Measurements from ENCODE around the gene UBTD1. TPM values are rescaled to one million over a fixed set of nuclear protein-coding genes. Genes with fewer than 3 reads are reported as not detected.
"Not testable (repeated sequence)": the region's sequence is repeated elsewhere in the genome, so short reads cannot be mapped to it uniquely, and the experiment has no call there.

Gene UBTD1
- total RNA-seq, 2 donors from 2014 or later: 1.8 to 2.4 TPM

DNA sequence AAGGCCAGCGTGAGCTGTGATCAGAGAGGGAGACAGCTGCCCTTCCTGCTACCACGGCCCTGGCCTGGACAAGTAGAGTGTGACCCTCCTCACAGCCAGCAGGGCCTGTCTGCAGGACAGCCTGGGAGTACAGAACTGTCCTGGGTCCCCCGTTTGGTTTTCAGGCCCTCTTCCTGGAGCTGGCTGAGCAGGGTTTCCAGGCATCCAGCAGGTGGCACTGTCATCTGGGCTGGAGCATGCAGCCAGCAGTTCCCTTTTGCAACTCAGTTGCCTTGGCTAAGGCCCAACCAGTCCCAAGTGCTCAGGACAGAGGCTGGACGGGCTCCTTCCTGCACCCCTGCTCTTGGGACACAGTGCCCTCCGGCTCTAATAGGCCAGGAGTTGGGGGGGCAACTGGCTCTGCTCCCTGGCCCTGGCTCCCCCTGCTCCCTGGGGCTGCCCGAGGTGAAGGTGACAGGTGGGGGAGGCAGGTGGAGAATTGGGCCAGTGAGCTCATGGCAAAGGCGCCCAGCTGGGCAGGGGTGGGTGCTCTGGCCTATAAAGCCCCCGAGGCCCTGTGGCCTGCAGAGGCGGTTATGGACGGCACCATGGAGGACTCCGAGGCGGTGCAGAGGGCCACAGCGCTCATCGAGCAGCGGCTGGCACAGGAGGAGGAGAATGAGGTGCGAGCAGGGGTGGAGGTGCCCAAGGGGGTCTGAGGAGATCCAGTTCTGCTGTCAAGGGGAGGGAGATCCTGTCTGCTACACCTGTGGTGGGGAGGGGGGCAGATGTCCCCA is 73.7 kb downstream of the UBTD1 start, which contains the start of gene ANKRD2:
TSS of gene ANKRD2 (plus strand) at position 566 of the 776 bp plus-strand sequence. CDS start at position 576, 10 bp downstream.
- intact Hi-C loops (cut with DNase I, micrococcal nuclease): no loop called here
- ATAC-seq (peak; percentile 86), DNase-seq (peak; percentile 66 to 79)

DNA sequence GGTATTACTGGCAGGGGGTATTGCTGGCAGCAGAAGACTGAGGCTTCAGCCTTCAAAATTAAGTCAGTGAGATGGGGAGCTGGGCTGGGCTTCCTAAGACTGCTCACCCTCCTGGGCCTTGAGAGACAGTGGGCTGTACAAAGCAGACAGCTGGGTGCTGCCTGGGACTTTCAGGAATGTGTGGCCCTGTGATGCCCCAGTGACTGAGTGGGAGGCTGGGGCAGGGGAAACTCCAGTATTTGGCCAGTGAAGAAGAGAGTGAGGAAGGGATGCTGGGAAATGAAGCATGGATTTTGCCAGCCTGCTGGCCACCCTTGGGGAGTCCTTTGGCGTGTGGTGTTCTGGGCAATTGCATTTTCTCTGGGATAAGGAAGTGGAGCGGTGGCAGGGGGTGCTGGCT is 74.3 kb downstream of the UBTD1 start:
- no peak for DNase-seq
- no peak for ATAC-seq
- intact Hi-C loops (cut with DNase I, micrococcal nuclease): no loop called here

DNA sequence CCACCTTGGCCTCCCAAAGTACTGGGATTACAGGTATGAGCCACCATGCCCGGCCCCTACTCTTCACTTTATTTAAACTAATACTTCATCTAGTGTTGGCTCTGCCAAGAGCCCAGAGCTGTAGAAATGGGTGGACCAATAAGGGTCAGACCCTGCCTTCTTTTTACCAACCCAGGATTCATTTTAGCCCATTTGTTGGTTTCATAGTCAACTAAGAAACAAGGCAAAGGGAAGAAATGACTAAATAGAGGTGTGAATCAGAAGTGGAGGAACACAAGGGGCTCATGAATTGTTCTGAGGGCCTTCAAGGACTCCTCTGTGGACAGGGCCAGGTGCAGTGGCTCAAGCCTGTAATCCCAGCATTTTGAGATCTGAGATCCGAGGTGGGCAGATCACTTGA is 74.9 kb downstream of the UBTD1 start:
- intact Hi-C loops (cut with DNase I, micrococcal nuclease): no loop called here
- ATAC-seq (no peak), DNase-seq (no peak)

DNA sequence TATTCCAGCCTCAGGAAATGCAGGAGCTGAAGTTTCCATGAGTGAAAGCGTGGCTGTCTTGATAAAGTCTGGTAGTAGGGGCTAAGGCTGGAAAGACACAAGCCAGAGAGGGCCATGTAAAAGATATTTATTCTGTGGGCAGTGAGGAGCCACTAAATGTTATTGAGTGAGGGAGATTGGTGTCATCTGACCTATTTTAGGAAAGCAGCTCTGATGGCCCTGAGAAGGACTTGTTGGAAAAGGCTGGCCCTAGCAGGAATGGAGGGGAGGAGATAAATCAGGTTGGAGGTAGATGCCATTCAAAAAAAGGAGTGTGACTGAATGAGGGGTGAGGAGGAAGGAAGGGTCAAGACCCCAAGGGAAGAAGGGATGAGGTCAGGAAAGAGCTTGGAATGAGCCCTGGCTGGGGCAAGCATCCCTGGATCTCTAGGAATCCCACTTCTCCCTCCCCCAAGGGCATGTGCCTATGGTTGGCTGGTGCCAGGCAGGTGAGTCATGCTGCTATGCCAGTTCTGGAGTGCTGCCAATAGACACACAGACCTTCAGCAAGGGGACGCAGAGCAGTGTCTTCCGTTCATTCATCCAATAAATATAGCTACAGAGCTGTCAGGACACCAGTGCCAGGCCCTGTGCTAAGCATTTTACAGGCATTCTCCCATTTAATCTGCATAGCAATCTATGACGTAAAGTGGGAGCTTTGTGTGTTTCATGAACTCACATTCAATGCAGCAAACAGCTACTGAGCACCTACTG is 75.8 kb downstream of the UBTD1 start:
- ATAC-seq (peak; percentile 88), DNase-seq (peak; percentile 39 to 60)
- intact Hi-C loops (cut with DNase I, micrococcal nuclease): no loop called here

DNA sequence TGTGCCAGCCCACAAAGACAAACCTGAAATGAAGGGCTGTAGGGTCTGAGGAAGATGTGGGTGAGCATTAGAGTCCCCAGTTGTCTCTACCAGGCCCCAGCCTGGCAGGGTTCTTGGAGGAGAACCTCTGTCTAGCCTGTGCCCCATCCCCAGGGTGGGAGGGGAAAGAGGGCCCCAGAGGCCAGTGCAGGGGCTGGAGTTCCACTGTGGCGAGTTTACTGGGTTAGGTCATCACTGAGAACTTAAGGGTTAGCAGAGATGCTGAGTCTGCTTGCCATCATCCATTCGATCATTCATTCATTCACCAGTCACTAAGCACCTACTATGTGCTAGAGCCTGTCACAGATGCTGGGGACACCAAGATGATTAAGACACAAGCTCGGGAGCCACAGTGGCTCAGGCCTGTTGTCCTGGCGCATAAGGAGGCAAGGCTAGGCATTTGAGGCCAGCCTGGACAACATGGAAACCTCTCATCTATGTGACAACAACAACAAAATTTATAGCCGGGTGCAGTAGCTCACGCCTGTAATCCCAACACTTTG is 76.5 kb downstream of the UBTD1 start:
- intact Hi-C loops (cut with DNase I, micrococcal nuclease): no loop called here
- no peak for DNase-seq
- no peak for ATAC-seq

DNA sequence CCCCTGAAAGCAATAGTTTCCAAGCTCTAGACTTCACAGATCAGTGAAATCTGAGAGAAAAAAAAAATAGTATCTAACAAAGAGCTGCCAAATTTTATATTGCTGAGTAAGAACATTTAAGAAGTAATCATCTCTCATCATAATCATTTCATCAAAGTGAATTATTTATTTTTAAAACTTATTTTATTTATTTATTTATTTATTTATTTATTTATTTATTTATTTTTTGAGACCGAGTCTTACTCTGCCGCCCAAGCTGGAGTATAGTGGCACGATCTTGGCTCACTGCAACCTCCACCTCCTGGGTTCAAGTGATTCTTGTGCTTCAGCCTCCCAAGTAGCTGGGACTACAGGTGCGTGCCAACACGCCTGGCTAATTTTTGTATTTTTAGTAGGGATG is 77.8 kb downstream of the UBTD1 start:
- DNase-seq; intact Hi-C loops (cut with DNase I, micrococcal nuclease); ATAC-seq: not testable (repeated sequence)

DNA sequence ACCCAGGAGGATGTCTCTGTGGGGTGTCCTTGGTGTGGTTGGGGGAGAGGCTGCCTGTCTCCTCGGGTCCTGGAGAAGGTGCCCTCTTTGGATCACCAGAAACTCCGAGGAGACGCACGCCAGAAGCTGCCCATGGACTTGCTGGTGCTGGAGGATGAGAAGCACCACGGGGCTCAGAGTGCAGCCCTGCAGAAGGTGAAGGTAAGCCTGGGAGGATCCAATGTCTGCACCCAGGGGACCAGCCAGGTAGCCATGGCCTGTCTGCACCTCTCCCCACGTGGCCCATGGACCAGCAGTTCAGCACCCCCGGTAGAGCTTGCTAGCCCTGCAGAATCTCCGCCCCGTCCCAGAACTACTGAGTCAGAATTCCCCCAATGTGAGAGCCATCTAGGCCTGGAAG is 79.0 kb downstream of the UBTD1 start:
- ATAC-seq (no peak), DNase-seq (no peak)
- intact Hi-C loops (cut with DNase I, micrococcal nuclease): no loop called here

DNA sequence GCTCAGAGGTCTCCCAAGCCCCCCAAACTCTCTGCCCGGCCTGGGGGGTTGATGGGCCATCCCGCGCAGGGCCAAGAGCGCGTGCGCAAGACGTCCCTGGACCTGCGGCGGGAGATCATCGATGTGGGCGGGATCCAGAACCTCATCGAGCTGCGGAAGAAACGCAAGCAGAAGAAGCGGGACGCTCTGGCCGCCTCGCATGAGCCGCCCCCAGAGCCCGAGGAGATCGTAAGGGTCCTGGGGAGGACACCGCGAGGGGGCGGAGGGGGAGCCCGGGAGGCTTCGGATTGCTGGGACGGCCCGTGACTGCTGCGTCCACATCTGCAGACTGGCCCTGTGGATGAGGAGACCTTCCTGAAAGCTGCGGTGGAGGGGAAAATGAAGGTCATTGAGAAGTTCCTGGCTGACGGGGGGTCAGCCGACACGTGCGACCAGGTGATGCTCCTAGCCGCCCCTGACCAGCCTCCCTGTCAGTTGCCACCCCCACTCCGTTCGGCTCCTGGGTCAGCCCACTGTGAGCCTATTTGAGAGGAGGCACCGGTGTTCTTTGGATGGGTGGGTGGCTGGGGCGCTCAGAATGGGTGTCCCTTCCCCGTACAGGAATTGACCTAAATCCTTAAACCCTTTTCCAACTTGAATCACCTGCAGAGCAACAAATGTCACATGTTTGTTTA is 79.6 kb downstream of the UBTD1 start:
- intact Hi-C loops (cut with DNase I, micrococcal nuclease): no loop called here
- DNase-seq (no peak), ATAC-seq (no peak)

DNA sequence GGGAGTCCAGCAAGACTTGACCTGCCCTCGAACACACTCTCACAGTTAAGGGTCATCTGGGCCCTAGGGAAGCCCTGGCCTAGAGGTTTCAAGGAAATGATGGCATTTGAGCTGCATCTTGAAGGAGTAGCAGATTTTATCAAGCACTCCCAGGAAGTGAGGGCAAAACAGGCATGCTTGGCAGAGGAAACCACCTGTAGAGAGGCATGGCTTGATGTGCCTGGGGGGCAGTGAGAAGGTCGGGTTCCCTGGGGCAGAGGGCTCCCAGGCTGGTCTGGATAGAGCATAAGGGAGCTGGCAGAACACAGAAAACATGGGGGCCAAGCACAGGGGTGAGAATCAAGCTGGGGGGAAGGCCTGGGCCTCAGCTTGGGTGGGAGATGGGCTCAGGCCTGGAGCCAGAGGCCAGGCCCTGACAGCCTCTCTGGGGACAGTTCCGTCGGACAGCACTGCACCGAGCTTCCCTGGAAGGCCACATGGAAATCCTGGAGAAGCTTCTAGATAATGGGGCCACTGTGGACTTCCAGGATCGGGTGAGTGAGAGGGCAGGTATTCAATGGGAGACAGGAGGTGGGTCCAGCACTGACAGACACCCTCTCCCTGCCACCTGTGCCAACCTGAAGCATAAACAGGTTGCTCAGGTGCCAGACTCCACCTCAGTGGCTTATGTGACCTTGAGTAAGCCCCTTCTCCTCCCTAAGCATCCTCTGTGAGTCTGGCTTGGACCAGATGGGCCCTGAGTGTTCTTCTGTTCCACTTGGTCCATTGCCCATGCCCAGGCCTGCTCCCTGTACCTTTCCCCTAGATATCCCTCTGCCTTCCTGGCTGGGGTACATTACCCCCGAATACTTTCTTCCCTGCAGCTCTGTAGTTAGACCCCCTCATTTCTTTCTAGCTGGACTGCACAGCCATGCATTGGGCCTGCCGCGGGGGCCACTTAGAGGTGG is 82.0 kb downstream of the UBTD1 start:
- DNase-seq: no peak
- intact Hi-C loops (cut with DNase I, micrococcal nuclease): no loop called here
- no peak for ATAC-seq

DNA sequence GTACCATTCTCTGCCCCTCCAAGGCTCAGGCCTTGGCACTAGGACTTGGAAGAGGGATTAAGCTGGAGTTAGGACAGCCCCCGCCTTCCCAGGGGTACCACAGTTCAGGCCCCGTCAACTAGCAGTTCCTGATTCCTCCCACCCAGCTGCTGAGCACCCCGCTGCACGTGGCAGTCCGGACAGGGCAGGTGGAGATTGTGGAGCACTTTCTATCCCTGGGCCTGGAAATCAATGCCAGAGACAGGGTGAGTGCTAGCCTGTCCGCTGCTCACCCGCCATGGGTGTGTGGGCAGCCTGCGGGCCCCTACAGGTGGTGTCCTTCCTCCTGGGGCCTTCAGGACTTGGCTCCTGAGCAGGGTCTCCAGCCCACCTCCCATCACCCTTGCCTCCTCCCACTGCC is 83.4 kb downstream of the UBTD1 start:
- DNase-seq (no peak), ATAC-seq (no peak)
- intact Hi-C loops (cut with DNase I, micrococcal nuclease): no loop called here

DNA sequence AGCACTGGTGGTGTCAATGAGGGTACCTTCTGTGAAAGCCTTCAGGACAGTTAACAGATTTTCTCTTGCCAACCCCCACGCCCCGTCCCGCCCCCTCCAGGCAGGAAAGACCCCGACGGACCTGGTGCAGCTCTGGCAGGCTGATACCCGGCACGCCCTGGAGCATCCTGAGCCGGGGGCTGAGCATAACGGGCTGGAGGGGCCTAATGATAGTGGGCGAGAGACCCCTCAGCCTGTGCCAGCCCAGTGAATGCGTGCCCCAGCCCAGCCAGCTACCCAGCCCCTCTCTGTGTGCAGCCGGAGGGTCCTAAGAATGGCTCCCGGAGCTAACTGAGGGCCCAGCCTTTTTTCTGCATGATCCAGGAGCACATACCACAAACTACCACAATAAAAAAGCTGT is 84.8 kb downstream of the UBTD1 start:
- DNase-seq (no peak), ATAC-seq (no peak)
- intact Hi-C loops (cut with DNase I, micrococcal nuclease): no loop called here

DNA sequence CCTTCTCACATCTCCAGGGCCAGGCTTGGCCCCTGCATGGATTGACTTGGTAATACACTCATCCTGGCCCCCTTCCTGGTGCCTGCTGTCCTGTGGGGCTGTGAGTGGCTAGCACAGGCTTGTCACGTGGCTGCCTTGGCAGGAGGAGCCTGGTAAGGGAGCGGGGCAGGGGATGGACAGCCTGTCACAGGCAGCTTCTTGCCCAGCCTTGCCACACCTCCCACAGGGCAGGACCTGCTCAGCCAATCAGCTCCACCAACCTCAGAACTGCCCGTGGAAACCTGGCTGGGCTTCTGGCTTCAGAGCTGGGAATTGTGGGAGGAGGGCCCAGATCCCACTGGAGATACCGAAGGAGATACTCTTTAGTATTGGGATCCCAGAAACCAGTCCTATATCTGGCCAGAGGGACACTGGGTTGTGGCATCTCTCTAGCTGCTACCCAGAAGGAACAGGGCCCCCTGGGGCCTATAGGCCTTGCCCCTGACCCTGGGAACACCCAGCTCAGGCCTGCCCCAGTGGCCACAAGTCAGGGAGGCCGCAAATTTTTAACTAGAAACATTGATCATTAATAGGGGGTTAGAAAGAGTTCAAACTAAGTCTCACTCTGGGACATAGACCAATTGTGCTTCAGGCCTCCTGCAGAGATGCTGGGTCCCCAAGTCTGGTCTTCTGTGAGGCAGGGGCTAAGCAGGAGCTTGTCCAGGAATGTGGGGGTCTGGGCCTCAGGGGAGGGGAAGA is 85.5 kb downstream of the UBTD1 start, which contains the start of gene HOGA1:
TSS of gene HOGA1 (plus strand) at position 330 of the 738 bp plus-strand sequence. CDS start at position 645, 315 bp downstream.
- intact Hi-C loops (cut with DNase I, micrococcal nuclease): no loop called here
- ATAC-seq (peak; percentile 77), DNase-seq (peak; percentile 17 to 40)

DNA sequence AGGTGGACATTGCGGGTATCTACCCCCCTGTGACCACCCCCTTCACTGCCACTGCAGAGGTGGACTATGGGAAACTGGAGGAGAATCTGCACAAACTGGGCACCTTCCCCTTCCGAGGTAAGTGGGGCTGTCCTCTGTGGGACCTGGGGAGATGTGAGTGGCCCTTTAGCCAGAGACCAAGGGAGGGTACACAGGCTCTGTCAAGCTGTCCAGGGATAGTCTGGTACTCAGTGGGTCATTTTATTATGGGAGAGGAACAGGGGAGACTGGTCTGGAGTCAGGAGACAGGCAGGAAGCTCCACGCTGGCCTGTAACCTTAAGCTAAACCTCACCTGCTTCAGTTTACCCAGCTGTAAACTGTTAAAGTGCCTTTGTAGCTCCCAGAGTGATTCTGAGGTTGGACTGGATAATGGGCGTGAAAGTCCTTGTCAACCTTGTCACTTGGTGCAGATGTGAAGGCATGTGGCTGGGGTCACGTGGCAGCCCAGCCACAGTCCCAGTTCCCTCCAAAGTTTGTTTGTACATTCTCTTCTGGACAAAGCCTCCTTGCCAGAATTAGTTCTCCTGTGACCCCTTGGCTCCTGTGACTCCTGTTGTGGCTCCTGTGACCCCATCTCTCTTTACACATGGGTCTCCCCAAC is 86.2 kb downstream of the UBTD1 start:
- intact Hi-C loops (cut with DNase I, micrococcal nuclease): no loop called here
- DNase-seq (no peak), ATAC-seq (no peak)

DNA sequence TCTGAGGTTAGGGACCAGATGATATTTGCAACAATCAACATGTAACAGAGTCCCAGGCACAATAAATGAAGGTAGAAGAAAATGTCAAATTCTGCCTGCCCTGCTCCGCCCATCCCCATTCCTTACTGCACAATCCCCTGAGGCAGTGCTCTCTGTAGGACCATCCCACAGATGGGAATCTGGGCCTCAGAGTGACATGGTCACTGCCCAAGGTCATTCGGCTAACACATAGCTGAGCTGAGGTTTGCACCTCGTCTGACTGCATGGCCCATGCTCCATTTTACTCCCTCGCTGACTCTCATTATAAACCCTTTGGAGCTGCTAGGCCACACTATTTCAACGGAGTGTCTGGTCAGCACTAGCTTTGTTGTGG is 86.7 kb downstream of the UBTD1 start:
- DNase-seq (no peak), ATAC-seq (no peak)
- intact Hi-C loops (cut with DNase I, micrococcal nuclease): no loop called here

DNA sequence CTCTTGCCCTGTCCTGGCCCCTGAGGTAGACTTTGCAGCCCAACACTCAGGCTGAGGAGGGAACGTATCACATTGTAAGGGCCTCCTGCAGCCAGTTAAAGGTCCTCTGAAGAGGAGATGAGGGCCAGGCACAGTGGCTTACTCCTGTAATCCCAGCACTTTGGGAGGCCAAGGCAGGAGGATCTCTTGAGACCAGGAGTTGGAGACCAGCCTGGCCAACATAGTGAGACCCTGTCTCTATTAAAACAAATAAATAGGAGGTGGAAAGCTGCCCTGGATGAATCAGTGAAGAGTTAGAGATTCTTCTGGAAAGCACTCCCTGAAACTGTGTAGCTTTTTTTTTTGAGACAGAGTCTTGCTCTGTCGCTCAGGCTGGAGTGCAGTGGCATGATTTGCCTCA is 88.5 kb downstream of the UBTD1 start:
- no peak for ATAC-seq
- intact Hi-C loops (cut with DNase I, micrococcal nuclease): no loop called here
- no peak for DNase-seq

DNA sequence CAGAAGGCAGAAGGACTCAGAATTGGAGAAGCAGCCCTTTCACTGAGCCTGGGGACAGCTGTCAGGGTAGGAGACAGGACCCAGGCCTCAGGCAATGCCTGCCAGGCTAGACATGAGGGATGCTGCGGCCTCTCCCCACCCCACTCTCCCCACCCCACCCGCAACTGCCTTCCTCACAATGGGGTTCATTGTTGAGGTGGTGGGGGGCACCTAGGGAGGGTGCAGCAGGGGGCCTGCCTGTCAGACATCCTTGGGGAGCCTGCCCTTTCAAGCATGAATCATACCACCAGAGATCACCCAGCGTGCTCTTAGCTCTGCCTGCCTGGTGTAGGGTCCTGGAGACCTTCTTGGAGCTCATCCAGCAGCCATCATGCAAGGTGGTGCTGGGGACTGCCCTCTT is 90.8 kb downstream of the UBTD1 start, which contains the start of gene C10orf62:
TSS of gene C10orf62 (plus strand) at position 243 of the 400 bp plus-strand sequence. CDS start 177 bp downstream, outside the sequence.
- ATAC-seq (no peak), DNase-seq (no peak)
- intact Hi-C loops (cut with DNase I, micrococcal nuclease): no loop called here

DNA sequence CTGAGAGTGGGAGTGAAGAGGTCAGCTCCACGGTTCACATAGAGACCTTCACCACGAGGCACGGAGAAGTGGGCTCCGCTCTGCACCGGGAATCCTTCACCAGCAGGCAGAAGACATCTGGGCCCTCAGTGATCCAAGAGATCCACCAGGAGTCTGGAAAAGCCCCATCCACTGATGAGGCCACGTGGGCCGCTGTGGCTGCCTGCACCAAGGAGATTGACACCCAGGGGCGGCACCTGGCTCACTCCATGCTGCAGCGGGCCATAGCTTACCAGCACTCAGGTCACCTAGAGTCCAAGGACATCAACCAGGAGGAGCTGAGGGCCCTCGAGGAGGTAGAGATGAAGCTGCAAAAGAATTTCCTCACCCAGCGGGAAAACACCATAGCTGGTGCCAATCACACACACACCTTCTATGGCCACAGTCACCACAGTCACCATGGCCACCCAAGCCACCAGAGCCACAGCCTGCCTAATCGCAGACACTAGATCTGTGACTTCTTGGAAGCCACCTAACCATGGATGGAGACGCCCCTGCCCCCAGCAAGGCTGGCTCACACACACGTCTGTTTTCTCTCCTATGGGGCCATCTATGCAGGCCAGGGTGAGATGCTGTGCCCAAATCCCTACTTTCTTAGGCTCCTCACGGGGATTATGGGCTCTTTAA is 91.5 kb downstream of the UBTD1 start:
- no peak for DNase-seq
- intact Hi-C loops (cut with DNase I, micrococcal nuclease): no loop called here
- ATAC-seq: no peak
